GM21367 (cell line): Measurements from ENCODE around the gene VSNL1.

Source experiments
- ATAC-seq: cut with Tn5 transposase; IDR thresholded peaks from one replicate; pipeline ENCODE4 v1.9.1; 2021; ENCODE audit not compliant: unreplicated experiment

VSNL1 gene

GRCh38 chr2:17643031-17643615 lies 102.6 kb downstream of the VSNL1 start:
- ATAC-seq: no peak

DNA sequence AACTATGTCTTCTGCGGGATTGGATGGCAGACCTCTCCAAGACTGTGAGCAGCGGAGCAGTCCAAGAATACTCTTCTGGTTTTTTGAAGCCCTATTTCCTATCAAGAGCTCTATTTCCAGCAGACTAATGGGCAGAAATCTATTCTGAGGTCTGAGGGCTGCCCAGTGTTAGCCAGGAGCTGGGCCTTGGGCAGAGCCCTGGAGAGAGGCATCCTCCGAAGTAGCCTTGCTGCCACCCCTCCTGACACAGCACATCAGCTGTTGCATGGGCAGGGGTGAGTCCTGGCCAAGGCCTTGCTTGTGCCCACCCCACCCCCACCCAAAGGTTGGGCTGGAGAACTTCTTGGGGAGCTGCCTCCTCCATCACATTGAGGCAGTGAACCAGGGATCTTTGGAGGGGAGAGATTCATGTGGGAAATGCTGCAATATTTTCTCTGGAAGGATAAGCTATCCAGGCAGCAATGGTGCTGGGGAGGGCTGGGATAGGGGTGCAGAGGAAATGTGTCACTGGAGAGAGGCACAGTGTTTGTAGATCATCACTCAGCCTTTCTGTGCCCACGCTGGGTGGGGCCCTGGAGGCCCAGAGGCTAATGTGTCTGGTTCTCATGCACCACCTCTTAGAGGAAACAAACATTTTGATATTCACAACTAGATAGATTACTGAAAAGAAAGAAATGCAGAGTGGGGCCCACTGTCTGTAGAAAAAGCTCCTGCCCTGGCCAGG lies 104.7 kb downstream of the VSNL1 start:
- no peak for ATAC-seq

- ATAC-seq: peak; percentile 88
Observed at GRCh38 chr2:17646081-17646554, 105.6 kb downstream of the VSNL1 start.

GRCh38 chr2:17646838-17647701 lies 106.6 kb downstream of the VSNL1 start:
- no peak for ATAC-seq

DNA sequence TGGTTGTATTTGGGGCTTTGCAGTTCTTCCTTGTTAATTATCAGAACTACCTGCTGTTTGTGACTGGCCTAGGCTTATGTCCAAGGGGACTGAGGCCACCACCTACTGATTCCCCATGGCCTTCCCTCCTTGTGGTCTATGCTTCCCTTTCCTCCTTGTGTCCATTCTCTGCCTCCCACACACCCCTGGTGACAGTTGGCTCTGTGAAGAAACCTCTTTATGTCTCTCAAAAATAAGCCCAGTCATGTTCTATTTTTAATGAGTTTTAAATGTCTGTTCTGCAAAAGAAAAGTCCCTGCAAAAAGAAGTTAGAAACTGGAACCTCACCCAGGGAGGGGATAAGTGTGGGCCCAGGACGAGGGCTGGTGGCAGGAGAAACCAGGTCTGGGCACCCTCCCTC lies 108.1 kb downstream of the VSNL1 start:
- no peak for ATAC-seq

DNA sequence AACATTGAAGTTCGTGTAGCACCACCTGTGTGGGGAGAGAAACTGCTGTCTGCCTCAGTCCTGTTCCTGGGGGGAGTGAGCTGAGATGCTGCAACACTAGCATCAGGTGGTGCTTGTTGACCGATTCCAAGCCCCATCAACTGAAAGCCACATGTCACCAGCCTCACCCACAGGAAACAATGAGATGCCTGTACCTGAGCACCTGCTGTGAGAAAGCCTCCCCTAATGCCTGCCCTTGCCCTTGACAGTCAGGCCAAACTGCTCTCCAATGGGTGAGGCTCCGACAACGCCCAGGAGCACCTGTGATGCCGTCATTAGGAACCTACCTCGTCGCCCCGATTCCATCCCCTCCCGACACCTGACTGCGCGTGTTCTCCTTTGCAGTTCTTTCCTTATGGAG lies 108.5 kb downstream of the VSNL1 start:
- ATAC-seq: no peak

DNA sequence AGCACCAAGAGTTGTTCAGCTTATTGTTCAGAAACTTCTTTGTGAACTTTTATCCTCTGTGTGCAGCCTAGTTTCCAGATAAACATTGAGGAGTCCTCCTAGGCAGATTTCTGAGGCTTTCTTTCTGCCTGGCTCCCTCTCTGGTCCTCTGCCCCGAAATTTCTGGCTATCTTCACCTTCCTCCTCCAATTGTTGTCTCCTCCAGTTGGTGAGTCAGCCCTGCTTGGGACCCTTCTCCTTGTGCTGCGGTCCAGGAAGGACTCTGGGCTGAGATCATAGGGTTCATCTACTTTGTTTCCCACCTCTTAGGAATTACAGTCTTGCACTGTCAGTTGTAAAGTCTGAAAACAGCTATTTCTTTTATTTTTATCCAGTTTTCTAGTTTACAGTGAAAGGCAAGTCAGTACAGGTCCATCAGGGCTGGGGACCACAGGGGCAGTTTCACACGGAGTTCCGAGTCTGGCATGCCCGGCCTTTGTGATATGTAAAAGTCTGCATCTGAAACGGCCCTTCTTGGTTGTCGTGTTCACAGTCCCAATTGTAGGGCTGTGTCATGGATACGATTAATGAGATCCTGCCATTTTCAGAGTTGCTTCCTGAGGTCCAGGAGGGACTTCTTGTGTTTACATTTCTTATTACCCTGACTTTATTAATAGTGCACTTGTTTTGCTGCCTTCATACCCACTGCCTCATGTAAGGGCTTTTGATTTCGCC lies 112.3 kb downstream of the VSNL1 start:
- no peak for ATAC-seq

DNA sequence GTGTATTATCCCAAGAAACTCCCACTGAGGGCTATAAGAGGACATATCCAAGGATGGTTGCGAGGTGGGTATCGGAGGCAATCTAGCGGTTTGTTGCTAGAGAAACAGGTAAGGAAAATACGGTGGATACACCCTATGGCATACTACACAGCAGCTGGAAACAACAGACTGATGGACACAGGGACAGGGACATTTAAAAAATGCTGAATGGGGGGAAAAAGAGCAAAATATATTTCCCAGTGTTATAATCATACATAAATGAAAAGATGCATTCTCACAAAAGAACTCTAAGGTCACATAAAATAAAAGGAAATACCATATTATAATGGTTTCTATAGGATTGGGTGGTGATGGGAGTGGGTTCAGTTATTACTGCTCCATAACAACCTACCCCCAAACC lies 117.3 kb downstream of the VSNL1 start:
- no peak for ATAC-seq

GRCh38 chr2:17658251-17658843 lies 117.9 kb downstream of the VSNL1 start:
- peak; percentile 74 for ATAC-seq

DNA sequence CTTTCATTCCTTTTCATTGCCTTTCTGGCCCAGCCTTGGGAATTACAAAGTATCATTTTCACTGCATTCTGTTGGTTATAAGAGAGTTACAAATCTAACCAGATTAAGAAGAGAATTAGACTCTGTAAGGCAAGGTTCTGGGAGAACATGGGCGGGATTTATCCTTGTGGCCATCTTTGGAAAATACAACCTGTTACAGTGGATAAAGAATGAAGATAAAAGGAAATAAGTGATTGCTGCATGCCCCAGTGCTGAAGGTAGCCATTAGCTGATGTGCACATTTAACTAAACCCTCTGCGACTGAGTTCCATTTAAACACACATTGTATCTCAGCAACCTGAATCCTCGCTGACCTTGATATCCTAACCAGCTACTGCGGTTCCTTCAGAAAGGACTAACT lies 119.7 kb downstream of the VSNL1 start:
- ATAC-seq: no peak

DNA sequence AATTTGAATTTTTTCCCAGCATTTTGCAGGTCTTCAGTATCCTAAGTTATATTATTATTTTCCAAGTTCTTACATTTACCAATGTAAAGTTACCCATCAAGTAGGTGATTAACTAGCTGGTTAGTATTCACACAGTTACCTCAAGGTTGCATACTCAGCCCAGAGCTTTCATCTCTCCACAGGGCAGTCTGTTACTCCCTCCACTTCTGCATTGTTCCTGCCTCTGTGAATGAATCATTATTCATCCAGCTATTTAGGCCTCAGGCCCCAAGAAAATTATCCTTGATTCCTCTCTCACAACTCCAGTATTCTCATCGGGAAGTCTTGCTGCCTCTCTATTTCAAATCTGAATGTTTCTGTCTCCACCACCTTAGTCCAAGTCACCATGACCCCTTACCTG lies 121.0 kb downstream of the VSNL1 start:
- ATAC-seq: no peak

DNA sequence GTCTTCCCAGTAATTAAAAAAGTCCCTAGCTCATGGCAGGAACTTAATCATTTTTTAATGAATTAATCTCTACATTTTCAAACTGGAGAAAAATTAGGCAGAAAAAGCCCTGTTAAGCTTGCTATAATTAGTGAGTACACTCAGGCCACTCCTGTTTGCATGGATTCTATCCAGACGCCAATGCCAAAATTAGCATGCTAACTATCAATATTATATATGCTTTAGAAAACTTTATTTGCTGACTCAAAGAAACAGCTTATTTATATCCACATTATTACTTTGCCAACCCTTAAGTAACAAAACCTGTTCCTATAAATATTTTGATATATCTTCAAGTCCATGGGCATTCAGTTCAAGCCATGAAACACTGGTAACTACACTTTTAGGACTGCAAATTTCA lies 122.2 kb downstream of the VSNL1 start:
- ATAC-seq: no peak

DNA sequence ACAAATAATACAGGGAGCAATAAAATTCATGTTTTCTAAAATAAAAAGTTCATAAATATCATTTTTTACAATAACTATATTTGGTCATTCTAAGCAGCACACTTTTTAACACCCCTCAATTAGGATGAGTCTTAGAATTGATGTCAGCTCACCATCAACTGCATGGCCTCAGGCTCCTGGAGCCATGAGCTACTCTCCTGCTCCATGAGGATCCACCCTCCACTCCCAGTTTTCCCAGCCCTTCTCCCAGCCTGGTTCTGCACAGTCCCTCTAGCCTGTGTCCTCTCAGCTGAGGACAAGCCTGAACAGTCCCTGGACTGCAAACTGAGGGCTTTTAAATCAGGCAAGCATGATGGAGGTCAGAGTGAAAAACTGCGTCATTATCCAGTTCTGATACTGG lies 124.0 kb downstream of the VSNL1 start:
- no peak for ATAC-seq

GRCh38 chr2:17667898-17668297 lies 127.4 kb downstream of the VSNL1 start:
- no peak for ATAC-seq

DNA sequence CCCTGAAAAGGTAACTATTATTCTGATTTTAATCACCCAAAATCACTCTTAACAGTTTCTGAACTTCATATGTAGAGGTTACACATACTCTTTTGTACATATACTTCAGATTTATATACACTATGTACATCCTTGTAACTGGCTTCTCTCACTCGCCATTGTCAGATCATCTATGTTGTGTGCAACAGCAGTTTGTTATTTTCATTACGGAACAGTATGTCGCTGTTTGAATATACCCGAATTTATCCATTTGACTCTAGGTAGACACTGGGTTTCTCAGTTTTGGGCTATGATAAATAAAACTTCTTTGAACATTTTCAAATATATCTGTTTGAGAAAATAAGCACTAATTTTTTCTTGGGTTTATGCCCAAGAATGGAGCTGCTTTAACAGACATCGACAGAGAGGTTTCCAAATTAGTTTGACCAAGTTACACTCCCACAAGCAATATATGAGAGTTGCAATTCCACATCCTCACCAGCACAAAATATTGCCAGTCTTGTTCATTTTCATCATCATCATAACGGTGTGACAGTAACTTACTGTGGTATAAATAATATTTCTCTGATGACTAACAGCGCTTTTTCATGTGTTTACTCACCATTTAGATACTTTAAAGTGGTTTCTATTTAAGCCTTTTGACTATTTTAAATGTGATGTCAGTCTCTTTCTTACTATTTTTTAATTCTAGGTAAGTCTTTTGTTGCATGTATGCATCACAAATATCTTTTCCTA lies 132.3 kb downstream of the VSNL1 start:
- no peak for ATAC-seq

- no peak for ATAC-seq
Observed at GRCh38 chr2:17674817-17675216, 134.3 kb downstream of the VSNL1 start.

GRCh38 chr2:17680119-17680518 lies 139.6 kb downstream of the VSNL1 start:
- no peak for ATAC-seq

DNA sequence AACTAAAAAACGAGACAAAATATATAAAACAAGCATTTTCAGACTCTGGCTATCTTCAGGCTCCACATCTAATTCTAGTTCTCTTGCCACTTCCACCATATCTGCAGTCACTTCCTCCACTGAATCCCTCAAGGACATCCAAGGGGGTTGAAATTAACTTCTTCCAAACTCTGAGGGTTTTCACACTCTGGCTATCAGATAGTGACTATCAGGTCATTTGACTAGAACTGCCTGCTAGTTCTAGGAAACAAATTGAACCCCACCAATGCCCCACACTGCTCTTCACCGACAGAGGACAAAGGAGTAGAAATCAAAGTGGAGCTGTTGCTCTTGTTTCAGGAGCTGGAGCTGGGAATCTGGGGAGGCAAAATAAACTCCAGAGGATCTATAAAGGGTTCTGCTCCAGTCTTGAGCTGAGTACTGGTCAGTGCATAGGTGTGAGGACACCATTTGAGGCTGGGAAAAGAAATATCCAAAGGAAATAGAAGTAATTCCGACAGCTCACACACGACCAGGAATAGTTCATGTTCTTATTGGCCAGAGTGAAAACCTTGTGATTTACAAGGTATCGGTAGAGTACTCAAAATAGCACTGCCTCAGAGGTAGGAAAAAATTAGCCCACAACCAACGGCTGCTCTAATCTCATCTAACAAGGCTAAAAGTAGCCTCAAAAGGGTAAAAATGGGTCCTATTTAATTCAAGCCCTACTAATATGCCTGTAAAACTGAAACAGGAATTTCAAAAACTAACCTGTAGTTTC lies 141.8 kb downstream of the VSNL1 start:
- no peak for ATAC-seq

GRCh38 chr2:17683981-17684380 lies 143.5 kb downstream of the VSNL1 start:
- no peak for ATAC-seq
